Activated CD4-positive, alpha-beta T cell treated with anti-CD3 and anti-CD28 coated beads, Interleukin-2, amount 10 ng/mL, durations not matched to agents 24 days and 14 days (primary cell): ENCODE measurements around the gene STIM2. TPM values are rescaled to one million over a fixed set of nuclear protein-coding genes. Genes with fewer than 3 reads are reported as not detected.

ENCODE experiments used
- DNase-seq: peaks from one replicate; pipeline ENCODE4 v3.0.0; 2022
- H3K27ac Mint-ChIP-seq: one replicate; pipeline ENCODE4 v1.8.0; 2022; ENCODE audit warnings: mild to moderate bottlenecking, mixed read lengths
- H3K27me3 Mint-ChIP-seq: one replicate; pipeline ENCODE4 v1.8.0; 2022; ENCODE audit warnings: mixed read lengths
- H3K36me3 Mint-ChIP-seq: one replicate; pipeline ENCODE4 v1.8.0; 2022; ENCODE audit warnings: low read depth, mild to moderate bottlenecking, mixed read lengths
- H3K4me1 Mint-ChIP-seq: one replicate; pipeline ENCODE4 v1.8.0; 2021; ENCODE audit warnings: mixed read lengths
- H3K4me3 Mint-ChIP-seq: one replicate; pipeline ENCODE4 v1.8.0; 2022; ENCODE audit warnings: mild to moderate bottlenecking, moderate library complexity, mixed read lengths
- H3K9me3 Mint-ChIP-seq: one replicate; pipeline ENCODE4 v1.8.0; 2021; ENCODE audit warnings: mixed read lengths
- intact Hi-C: fragments of 100-400 bp; cut with micrococcal nuclease; formaldehyde crosslinking; loops from one replicate; pipeline ENCODE4 v1.15.1; 2023
- total RNA-seq: library from RNA; stranded (reverse); gene quantifications from 2 replicates; pipeline ENCODE4 v1.2.3, GENCODE V29; 2022

STIM2 gene
- total RNA-seq, 1 donor from 2014 or later: 46.0 TPM

- intact Hi-C loops: loop anchor here (1.0 to 5.0 kb wide), 3 partner anchors 24 to 94 kb away; no protein-coding TSS in a partner anchor
These were observed 47.3 kb downstream of the STIM2 start for GRCh38 chr4:26907731-26908599.

GRCh38 chr4:26909369-26909768 is 48.7 kb downstream of the STIM2 start:
- Mint-ChIP-seq H3K36me3 (peaks cover 11% of the 10 kb centered on the region), H3K27me3 (no peaks in the 10 kb centered on the region), H3K9me3 (peaks cover 3% of the 10 kb centered on the region), H3K4me1 (peaks cover 58% of the 10 kb centered on the region), H3K4me3 (no peak overlapping the region), H3K27ac (no peak overlapping the region)
- intact Hi-C loops: loop anchor here (5.0 kb wide), 1 partner anchor 93 kb away; no protein-coding TSS in a partner anchor
- no peak for DNase-seq

More at GRCh38 chr4:26907731-26908599, 47.3 kb downstream of the STIM2 start:
- no peak for DNase-seq
- Mint-ChIP-seq H3K4me3 (peak overlapping the region; percentile 37), H3K36me3 (peaks cover 11% of the 10 kb centered on the region), H3K4me1 (peaks cover 55% of the 10 kb centered on the region), H3K9me3 (peaks cover 3% of the 10 kb centered on the region), H3K27ac (peak overlapping the region; percentile 81), H3K27me3 (no peaks in the 10 kb centered on the region)

- H3K9me3 Mint-ChIP-seq: no peaks in the 10 kb centered on the region
- intact Hi-C loops: no loop called here
- peaks cover 3% of the 10 kb centered on the region for H3K36me3 Mint-ChIP-seq
These were observed 50.6 kb downstream of the STIM2 start for GRCh38 chr4:26911254-26911653.

GRCh38 chr4:26912069-26912468 is 51.4 kb downstream of the STIM2 start:
- Mint-ChIP-seq H3K4me3 (no peak overlapping the region), H3K36me3 (peaks cover 3% of the 10 kb centered on the region), H3K4me1 (peaks cover 55% of the 10 kb centered on the region), H3K27me3 (no peaks in the 10 kb centered on the region), H3K27ac (no peak overlapping the region), H3K9me3 (no peaks in the 10 kb centered on the region)
- no peak for DNase-seq
- intact Hi-C loops: no loop called here

More at GRCh38 chr4:26911254-26911653, 50.6 kb downstream of the STIM2 start:
- DNase-seq: no peak
- peaks cover 51% of the 10 kb centered on the region for H3K4me1 Mint-ChIP-seq
- no peaks in the 10 kb centered on the region for H3K27me3 Mint-ChIP-seq
- no peak overlapping the region for H3K4me3 Mint-ChIP-seq
- no peak overlapping the region for H3K27ac Mint-ChIP-seq

GRCh38 chr4:26912810-26913209 is 52.2 kb downstream of the STIM2 start:
- no peaks in the 10 kb centered on the region for H3K27me3 Mint-ChIP-seq
- H3K9me3 Mint-ChIP-seq: no peaks in the 10 kb centered on the region
- no peak for DNase-seq
- peaks cover 3% of the 10 kb centered on the region for H3K36me3 Mint-ChIP-seq
- H3K4me3 Mint-ChIP-seq: peak overlapping the region; percentile 22
- no peak overlapping the region for H3K27ac Mint-ChIP-seq
- intact Hi-C loops: no loop called here
- H3K4me1 Mint-ChIP-seq: peaks cover 54% of the 10 kb centered on the region

- H3K36me3 Mint-ChIP-seq: peaks cover 26% of the 10 kb centered on the region
- H3K4me1 Mint-ChIP-seq: peaks cover 36% of the 10 kb centered on the region
- intact Hi-C loops: loop anchor here (5.0 kb wide), 1 partner anchor 41 kb away; no protein-coding TSS in a partner anchor
- no peak for DNase-seq
- H3K4me3 Mint-ChIP-seq: no peak overlapping the region
- no peaks in the 10 kb centered on the region for H3K27me3 Mint-ChIP-seq
- no peak overlapping the region for H3K27ac Mint-ChIP-seq
- peaks cover 7% of the 10 kb centered on the region for H3K9me3 Mint-ChIP-seq
These were observed 55.6 kb downstream of the STIM2 start for GRCh38 chr4:26916195-26916594.

- intact Hi-C loops: no loop called here
- H3K4me1 Mint-ChIP-seq: peaks cover 10% of the 10 kb centered on the region
- no peaks in the 10 kb centered on the region for H3K9me3 Mint-ChIP-seq
- no peak overlapping the region for H3K27ac Mint-ChIP-seq
- no peak for DNase-seq
- H3K4me3 Mint-ChIP-seq: no peak overlapping the region
- H3K27me3 Mint-ChIP-seq: no peaks in the 10 kb centered on the region
- H3K36me3 Mint-ChIP-seq: peaks cover 13% of the 10 kb centered on the region
These were observed 70.3 kb downstream of the STIM2 start for GRCh38 chr4:26930964-26931363.

GRCh38 chr4:26931451-26931850 is 70.8 kb downstream of the STIM2 start:
- Mint-ChIP-seq H3K4me3 (no peak overlapping the region), H3K4me1 (peaks cover 14% of the 10 kb centered on the region), H3K27ac (no peak overlapping the region), H3K36me3 (peaks cover 13% of the 10 kb centered on the region), H3K9me3 (no peaks in the 10 kb centered on the region), H3K27me3 (no peaks in the 10 kb centered on the region)
- intact Hi-C loops: no loop called here
- DNase-seq: no peak

GRCh38 chr4:26931966-26932365 is 71.3 kb downstream of the STIM2 start:
- Mint-ChIP-seq H3K27me3 (no peaks in the 10 kb centered on the region), H3K27ac (no peak overlapping the region), H3K4me3 (no peak overlapping the region), H3K4me1 (peaks cover 15% of the 10 kb centered on the region), H3K36me3 (peaks cover 13% of the 10 kb centered on the region), H3K9me3 (no peaks in the 10 kb centered on the region)
- no peak for DNase-seq
- intact Hi-C loops: no loop called here

GRCh38 chr4:26935397-26935796 is 74.8 kb downstream of the STIM2 start:
- Mint-ChIP-seq H3K36me3 (peaks cover 14% of the 10 kb centered on the region), H3K9me3 (no peaks in the 10 kb centered on the region), H3K4me3 (no peak overlapping the region), H3K4me1 (peaks cover 23% of the 10 kb centered on the region), H3K27ac (no peak overlapping the region), H3K27me3 (no peaks in the 10 kb centered on the region)
- no peak for DNase-seq
- intact Hi-C loops: no loop called here

GRCh38 chr4:26936284-26937065 is 75.8 kb downstream of the STIM2 start:
- Mint-ChIP-seq H3K27me3 (no peaks in the 10 kb centered on the region), H3K4me3 (no peak overlapping the region), H3K27ac (no peak overlapping the region), H3K9me3 (no peaks in the 10 kb centered on the region), H3K36me3 (peaks cover 17% of the 10 kb centered on the region), H3K4me1 (peaks cover 25% of the 10 kb centered on the region)
- no peak for DNase-seq
- intact Hi-C loops: no loop called here

GRCh38 chr4:26937139-26937538 is 76.5 kb downstream of the STIM2 start:
- Mint-ChIP-seq H3K27me3 (no peaks in the 10 kb centered on the region), H3K4me1 (peaks cover 26% of the 10 kb centered on the region), H3K36me3 (peaks cover 18% of the 10 kb centered on the region), H3K4me3 (no peak overlapping the region), H3K27ac (no peak overlapping the region), H3K9me3 (peaks cover 2% of the 10 kb centered on the region)
- no peak for DNase-seq
- intact Hi-C loops: no loop called here

GRCh38 chr4:26937567-26937966 is 76.9 kb downstream of the STIM2 start:
- intact Hi-C loops: no loop called here
- DNase-seq: no peak
- no peak overlapping the region for H3K27ac Mint-ChIP-seq
- no peaks in the 10 kb centered on the region for H3K27me3 Mint-ChIP-seq
- peaks cover 29% of the 10 kb centered on the region for H3K4me1 Mint-ChIP-seq
- H3K9me3 Mint-ChIP-seq: peaks cover 3% of the 10 kb centered on the region
- peaks cover 18% of the 10 kb centered on the region for H3K36me3 Mint-ChIP-seq
- H3K4me3 Mint-ChIP-seq: no peak overlapping the region

GRCh38 chr4:26938516-26938915 is 77.9 kb downstream of the STIM2 start:
- peaks cover 20% of the 10 kb centered on the region for H3K36me3 Mint-ChIP-seq
- peaks cover 3% of the 10 kb centered on the region for H3K9me3 Mint-ChIP-seq
- no peak overlapping the region for H3K4me3 Mint-ChIP-seq
- H3K27ac Mint-ChIP-seq: no peak overlapping the region
- no peaks in the 10 kb centered on the region for H3K27me3 Mint-ChIP-seq
- DNase-seq: no peak
- H3K4me1 Mint-ChIP-seq: peaks cover 27% of the 10 kb centered on the region
- intact Hi-C loops: no loop called here
